Measurements from ENCODE around the gene DFFB.
"Not testable (repeated sequence)": the region's sequence is repeated elsewhere in the genome, so short reads cannot be mapped to it uniquely, and the experiment has no call there.

DFFB gene

DNA sequence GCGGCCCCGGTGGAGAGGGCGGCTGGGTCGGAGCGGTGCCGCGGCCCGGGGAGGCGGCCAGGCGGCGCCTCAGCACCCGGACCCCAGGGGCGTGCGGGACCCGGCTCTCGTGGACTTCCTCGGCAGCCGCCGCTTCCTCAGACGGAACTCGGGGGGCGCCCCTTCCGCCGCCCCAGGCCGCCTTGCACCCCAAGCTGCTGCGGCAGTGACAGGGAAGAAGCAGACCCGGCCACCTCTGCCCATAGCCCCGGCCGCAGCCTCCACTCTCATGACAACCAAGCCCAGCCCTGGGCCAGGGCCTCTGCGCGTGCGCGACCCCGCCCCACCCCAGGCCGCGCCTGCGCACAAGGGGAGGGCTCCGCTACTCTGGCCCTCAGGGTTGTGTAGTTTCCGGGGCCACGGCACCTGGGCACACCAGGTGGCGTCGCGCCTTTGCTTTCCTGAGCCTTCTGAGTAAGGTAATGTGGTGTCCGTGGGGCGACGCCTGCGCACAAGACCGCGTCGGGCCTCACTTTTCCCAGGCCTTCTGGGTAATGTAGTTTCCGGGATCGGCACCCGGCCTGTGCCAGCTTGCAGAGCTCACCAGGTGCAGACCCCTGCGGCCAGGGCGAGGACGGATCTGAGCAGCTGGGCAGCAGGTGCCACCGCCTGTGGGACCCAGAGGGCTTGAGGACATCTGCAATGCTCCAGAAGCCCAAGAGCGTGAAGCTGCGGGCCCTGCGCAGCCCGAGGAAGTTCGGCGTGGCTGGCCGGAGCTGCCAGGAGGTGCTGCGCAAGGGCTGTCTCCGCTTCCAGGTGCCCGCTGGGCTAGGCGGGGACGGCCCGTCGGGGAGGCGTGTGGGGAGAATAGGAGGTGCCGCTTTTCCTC lies at the start of gene DFFB, which contains the start of gene CEP104:
Gene DFFB, plus strand, starts transcription at position 554 of the 868 bp plus-strand sequence. Its CDS starts 128 bp downstream, at position 682.
Gene CEP104, minus strand, starts transcription at position 289 of the 868 bp plus-strand sequence. CDS start 4,804 bp downstream, outside the sequence.
- DNase-seq, result peak; percentile 98 to 99

- DNase-seq, result no peak
These were observed 49.5 kb upstream of the DFFB start for GRCh38 chr1:3807769-3808168.

DNA sequence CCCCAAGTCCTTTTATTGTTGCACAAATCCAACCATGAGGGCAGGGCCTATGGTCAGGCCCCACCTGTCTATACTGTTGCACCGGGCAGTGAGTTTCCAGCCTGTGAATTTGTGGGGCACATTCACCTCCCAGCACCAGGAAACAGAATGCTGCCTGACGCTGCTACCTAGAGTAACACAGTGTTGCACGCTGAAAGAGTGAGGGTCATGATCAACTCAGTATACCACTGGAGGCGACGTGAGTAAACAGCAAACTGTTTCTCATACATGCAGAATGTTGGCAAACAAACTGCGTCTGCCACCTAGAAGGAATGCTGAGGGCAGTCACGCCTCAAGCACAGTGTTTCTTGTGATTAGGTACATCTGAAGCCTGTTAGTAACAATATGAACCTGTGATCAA lies 47.6 kb upstream of the DFFB start:
- DNase-seq, result no peak

DNA sequence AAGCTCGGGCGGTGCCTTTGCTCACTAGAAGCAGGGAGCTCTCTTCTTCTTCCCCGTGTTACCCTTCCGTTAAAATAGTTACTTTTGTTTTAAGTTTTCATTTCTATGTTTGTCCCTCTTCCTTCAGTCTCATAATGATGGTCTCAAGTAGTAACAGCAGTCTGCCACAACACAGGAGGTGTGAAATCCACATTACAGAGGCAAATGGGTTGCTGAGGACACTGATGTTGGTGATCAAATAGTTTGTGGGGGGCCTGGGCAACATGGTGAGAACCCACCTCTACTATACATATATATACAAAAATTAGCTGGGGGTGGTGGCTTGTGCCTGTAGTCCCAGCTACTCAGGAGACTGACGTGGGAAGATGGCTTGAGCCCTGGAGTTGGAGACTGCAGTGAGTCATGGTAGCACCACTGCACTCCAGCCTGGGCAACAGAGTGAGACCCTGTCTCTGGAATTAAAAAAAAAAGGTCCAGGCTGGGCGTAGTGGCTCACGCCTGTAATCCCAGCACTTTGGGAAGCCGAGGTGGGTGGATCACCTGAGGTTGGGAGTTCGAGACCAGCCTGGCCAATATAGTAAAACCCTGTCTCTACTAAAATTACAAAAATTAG lies 47.0 kb upstream of the DFFB start:
- not testable (repeated sequence) for DNase-seq

DNA sequence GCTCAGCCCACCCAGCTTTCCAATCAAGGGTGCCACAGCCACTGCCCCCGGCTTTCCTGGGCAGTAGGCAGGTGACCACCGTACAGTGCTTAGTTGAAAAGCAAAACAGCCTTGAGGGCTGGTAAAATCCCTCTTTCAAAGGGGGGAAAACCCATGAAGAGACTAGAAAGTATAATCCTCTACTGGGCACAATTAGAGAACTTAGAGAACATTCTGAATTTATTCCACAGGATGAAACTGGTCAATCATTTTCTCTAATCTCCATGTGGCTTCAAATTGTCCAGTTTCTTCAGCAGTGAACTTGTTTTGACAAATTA lies 45.7 kb upstream of the DFFB start:
- DNase-seq, result no peak

DNA sequence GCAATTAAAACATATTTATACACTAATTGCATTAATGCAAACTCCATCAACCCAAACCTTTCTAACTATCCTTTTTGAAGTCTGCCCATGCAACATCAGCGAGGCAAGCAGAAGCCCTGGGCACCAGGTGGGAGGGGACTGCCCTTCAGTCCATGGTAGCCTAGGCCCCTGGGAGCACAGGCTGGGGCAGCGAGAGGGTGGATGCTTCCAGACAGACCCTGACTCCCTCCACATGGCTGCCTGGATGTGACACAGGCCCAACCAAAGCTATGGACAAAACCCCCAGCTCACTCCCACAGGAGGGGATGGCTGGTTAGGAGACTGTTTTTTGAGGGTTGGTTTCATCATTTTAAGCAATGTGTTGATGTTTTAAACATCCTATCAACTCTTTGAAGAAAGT lies 43.2 kb upstream of the DFFB start:
- no peak for DNase-seq

DNA sequence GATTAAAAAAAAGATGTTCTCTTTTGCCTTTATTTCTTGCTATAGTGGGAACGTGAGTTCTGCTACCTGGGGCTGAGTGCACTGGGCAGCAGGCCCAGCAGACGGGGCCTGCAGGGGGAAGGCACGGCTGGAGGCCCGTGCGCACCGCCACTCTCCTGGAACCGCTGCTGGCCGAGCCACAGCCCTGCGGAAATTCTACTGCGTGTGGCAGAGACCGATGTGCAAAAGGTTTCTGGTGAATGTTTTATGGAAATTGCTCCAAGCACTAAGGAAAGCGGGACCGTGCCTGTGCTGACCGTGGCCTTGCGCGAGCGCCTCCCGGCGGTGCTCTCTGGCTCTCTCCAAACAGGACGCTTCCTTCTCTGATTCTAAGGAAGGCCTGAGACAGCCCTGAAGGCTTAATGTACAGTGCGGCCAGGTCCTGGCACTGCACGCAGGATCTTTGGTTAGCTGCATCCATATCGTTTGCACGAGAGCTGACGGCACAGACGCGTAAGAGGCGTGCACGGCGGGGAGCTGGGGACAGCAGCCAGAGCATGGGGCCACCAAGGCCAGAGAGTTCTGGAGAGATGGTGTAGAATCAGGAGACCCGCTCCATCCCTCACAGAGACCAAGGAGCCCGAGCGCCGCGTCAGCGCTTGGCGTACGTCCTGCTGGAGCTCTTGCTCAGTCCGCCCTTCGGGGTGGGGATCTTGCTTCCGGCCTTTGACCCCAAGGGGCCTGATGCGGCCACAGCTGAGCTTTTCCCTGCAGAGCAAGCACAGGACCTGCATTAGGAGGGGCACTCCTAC lies 42.3 kb upstream of the DFFB start:
- no peak for DNase-seq

DNA sequence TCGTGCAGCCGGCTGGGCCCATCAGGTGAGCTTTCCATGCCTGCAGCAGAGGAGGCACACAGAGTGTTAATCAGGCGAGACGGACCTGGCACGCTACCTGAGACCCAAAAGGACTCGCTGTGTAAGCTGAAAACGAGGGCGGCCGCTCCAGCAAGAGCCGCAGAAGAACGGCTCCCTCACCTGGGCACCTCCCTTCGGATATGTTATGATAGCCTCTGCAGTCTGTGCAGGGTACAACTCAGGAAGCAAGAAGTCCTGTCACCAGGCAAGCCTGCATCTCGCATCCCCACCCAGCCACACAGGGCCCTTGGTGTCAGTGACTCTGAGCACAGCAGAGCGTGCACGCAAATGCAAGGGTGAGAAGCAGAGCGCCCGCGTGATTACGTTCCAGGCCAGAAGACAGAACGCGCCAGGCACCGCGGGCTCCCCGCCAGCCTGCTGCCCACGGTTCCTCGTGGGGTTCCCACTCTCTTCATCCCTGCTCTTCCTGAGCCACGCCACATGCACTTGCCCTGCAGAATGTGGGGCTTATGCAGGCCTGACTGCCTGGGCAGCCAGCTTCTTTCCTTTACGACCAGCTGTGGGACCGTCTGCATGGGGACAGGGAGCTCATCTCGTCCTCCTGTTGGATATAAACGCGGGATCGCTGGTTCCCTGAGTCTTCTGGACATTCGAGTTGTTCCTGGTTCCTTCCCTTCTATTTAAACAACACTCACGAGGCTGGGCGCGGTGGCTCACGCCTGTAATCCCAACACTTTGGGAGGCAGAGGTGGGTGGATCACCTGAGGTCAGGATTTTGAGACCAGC lies 40.7 kb upstream of the DFFB start:
- DNase-seq, result no peak

DNA sequence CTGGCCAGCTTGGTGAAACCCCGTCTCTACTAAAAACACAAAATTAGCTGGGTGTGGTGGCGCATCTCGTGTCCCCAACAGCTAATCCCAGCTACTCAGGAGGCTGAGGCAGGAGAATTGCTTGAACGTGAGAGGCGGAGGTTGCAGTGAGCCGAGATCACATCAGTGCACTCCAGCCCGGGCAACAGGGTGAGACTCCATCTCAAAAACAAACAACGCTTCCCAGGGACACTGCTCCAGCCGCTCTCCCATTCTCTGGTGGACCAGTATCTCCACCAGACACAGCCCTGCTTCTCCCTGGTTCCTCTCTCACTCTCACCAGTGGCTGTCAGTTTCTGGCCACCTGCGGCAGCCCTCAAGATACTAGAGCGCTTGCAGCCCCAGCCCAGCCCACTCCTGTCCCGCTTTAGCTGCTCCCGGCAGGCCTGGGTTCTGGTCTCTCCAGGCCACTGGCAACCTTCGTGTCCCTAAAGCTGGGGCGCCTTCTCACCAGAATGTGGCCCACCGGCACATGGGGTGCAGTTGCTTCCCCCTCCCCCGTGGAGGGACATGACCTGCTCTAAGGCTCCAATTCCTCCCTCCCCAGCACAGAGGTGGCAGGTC lies 40.0 kb upstream of the DFFB start:
- DNase-seq, result no peak

GRCh38 chr1:3817821-3818597 lies 39.3 kb upstream of the DFFB start:
- DNase-seq, result no peak

- no peak for DNase-seq
These were observed 37.5 kb upstream of the DFFB start for GRCh38 chr1:3819771-3820200.

GRCh38 chr1:3820316-3820715 lies 37.0 kb upstream of the DFFB start:
- no peak for DNase-seq

DNA sequence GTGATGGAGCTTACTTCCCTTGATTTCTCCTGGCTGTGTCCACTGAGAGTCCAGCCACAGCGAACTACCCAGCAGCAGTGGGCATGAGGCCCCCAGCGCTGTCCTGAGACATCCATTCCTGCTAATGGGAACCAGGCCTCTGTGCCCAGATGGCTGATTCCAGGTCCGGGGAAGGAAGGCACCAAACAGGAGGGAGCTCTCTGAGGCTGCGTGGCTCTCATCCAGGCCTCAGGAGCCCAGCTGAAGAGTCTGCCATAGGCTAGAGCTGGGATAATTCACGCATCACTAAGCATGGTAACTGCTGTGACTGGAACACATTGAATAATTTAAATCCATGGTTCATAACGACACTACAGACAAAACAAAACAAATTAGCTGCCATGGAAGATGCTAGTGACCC lies 36.3 kb upstream of the DFFB start:
- no peak for DNase-seq

DNA sequence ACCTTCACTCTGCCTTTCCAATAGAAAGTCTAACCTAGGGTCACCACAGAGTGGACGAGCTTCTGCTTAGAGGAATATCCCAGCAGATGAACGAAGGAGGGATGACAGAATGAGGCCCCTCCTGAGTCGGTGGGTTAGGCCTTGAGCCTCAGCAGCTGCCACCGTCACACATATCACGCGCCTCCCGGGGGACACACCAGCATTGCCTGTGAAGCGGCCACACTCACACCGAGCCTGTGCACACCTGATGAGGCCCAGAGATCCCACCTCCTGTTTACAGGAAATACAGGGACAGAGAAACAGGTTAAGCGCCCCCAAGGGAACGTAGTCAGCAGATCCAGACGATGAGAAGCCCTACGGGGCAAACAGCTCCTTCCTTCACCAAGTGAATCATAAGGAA lies 35.8 kb upstream of the DFFB start:
- no peak for DNase-seq

GRCh38 chr1:3821908-3822307 lies 35.4 kb upstream of the DFFB start:
- DNase-seq, result no peak

DNA sequence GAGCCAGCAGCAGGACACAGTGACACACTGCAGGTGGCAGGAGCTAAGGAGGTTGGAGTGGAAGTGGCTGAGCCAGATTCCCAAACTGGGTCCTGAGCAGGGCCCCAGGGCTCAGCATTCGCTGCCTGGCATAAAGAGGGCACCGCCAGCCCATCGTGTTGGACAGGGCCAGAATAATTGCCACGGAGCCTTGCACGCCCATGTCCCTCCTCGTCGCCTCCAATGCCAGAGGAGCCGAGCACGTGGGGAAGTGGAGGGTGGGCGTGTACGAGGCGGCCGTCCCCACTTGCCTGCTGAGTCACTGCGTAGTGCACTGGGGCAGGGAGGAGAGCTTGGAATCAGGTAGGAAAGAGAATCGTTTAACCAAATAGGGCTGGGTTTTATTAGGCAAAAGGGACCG lies 34.9 kb upstream of the DFFB start:
- no peak for DNase-seq

DNA sequence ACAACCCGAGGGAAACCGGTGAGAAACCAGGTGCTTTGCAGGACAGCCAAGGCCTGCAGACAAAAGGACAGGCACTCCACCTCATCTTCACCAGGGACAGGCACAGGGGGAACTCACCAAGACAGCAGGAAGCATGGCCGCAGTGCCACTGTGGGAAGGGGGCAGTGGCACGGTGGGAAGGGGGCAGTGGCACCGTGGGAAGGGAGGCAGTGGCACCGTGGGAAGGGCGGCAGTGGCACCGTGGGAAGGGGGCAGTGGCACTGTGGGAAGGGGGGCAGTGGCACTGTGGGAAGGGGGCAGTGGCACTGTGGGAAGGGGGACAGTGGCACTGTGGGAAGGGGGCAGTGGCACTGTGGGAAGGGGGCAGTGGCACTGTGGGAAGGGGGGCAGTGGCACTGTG lies 32.6 kb upstream of the DFFB start:
- no peak for DNase-seq

DNA sequence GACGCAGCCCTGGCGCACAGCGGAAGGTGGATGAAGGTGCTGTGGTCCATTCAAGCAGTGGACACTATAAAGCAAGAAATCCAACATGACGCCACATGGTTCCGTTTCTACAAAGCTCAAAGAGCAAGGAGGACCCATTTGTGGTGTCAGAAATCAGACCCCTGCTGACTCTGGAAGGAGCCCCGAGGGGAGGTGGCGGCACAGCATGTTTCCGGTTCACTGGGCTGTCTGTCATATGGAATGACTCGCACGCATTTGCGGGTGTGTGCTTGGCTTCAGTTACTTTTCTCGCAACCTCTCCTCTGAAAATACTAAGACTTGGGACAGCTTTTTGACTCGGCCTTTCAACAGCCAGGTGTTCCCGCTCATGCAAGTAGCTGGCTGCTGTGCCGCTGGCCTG lies 31.9 kb upstream of the DFFB start:
- no peak for DNase-seq

GRCh38 chr1:3827813-3828307 lies 29.4 kb upstream of the DFFB start:
- no peak for DNase-seq

- no peak for DNase-seq
These were observed 28.9 kb upstream of the DFFB start for GRCh38 chr1:3828391-3828790.

- no peak for DNase-seq
These were observed 25.6 kb upstream of the DFFB start for GRCh38 chr1:3831689-3832088.
